GM19099 (cell line): ENCODE data around the gene MTCL3.

Experiments
- POLR2A ChIP-seq: IDR thresholded peaks from 3 replicates; pipeline ENCODE4 v1.6.1; 2011; ENCODE audit warnings: low read depth; ENCODE audit not compliant: insufficient read length; ENCODE audit errors: extremely low read depth

Gene MTCL3

DNA sequence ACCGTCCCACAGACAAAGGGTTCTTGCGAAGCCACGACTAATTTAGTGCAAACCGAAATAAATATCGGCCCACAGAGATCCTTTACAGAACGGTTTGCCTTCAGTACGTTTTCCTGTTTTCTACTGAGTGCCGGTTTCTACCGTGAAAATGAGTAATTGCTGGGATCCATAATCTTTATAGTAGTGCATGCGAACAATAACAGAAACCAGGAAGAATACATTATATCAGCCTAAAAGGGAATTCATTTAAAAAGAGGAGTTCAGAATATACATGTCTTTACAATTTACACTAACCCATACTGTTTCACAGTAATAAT is 292 bp upstream of the MTCL3 start:
- no peak for TF ChIP-seq POLR2A

DNA sequence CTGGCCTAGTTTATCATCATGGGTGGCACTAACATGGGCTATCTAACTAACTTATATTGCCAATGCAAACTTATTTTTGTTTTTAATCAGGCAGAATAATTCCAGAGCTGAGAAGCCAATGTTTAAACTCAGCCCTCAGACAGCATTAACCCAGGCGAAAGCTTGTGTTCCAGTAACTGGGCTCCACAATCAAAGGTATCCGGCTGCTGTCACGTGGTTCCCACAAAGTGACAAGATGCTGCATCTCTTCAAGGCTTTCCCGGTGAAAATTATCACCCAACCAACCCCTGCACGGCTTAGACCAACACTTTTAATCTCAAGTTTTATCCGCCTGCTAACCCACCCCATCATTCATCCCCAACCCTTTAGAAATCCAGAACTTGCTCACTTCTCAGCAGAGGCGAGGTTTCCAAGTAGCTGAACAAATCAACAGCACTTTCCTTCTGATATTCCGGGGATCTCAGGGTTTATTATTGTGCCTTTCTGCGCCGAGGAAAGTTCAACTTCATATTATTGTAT is 885 bp downstream of the MTCL3 start:
- no peak for TF ChIP-seq POLR2A

DNA sequence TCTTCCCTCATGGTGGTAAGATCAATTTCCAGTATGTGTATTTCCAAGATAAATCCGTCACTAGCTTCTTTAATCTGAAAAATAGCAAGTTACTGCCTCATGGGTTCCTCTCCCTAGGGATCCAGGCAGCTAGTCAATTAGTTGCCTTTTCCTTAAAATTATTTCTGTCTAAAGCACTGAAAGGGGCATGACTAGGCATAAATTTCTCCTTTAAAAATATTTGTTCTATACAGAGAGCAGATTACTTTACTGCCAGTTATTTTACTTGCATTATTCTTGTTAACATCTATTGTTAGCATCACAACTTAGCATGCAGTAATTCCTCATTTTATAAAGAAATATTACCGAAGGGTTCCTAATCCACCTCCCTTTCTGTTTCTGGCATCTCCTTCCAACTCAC is 1.4 kb downstream of the MTCL3 start:
- no peak for TF ChIP-seq POLR2A

DNA sequence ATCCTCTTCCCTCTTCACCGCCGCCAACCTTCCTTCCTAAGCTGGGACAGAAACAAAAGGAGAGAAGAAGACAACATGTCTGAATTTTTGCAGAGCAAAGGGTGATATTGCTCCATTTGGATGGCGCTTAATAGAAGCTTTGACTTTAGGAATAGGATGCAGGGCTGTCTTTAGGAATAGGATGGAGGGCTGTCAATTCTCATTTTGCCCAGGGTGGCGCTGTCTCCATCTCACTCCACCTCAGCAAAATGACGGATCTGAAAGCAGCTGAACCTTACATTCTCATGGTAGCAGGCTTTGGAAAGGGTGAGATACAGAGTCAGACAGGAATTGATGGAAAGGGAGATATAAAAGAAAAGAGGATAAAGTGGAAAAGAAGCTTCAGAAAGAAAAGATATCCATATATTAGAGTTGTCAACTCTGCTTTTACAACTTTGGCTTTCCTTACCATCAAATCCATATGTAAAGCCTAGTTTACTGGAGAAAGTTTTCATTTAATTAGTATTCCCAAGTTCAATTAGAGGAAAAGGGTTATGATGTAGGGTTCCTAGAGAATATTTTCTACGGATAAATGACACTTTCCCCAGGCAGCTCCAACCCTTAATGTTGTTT is 2.4 kb downstream of the MTCL3 start:
- no peak for TF ChIP-seq POLR2A

DNA sequence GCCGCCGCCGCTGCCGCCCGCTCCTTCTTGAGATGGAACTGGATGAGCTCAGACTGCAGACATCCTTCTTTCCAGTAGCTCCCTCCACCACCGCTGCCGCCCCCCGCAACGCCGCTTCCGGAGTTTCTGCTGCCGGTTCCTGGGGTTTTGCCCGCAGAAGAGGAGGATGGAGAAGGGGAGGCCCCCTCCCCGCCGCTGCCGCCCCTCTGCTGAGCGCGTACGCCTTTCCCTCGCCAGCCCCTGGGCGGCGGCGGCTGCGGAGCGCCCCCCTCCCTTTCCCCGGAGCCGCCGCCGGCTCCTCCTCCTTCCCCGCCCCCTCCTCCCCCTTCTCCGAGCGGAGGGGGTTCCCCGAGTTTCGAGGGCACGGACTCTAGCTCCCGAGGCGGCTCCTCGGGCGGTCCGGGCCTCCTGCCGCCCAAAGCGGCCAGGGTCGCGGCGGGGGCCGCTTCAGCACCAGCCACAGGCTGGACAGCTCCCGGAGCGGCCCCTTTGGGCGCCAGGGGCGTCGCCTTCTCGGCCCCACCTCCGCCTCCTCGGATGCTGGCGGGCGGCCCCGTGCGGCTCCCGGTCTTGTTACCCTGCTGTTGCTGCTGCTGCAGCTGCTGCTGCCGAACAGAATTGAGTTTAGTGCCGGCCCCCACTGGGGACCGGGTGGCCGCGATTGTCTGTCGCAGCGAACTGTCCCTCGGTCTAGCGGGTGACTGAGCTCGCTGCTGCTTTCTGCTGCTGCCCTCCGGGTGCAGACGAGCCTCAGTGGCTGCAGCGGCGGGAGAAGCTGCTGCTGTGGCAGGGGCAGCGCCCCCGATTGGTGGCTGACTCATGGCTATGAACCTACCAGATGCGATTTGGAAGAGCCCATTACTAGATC is 3.1 kb downstream of the MTCL3 start:
- no peak for TF ChIP-seq POLR2A

DNA sequence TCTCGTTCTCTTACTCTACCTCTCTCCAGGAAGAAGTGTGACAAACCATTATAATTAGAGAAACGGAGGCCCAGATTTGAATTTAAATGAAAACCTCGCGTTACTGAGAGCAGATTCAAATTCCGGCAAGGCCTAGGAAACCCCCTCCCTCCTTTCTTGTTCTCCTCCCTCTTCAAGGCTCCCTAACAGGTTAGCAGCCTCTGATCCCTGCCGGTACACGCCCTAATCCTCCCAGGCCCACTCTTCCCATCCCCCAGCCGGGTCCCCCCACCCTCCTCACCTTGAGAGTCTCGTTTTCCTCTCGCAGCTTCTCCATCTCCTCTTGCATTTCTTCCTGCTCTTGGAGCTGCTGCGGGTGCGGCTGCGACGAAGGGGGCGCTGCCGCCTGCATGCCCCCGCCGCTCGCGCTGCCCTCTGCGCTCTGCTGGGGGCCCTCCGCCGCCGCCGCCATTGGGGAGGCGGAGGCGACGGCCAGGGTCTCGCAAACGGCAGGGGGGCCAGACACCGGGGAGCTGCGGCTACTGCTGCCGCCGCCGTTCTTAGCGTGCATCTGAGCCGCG is 3.8 kb downstream of the MTCL3 start:
- TF ChIP-seq POLR2A = no peak

DNA sequence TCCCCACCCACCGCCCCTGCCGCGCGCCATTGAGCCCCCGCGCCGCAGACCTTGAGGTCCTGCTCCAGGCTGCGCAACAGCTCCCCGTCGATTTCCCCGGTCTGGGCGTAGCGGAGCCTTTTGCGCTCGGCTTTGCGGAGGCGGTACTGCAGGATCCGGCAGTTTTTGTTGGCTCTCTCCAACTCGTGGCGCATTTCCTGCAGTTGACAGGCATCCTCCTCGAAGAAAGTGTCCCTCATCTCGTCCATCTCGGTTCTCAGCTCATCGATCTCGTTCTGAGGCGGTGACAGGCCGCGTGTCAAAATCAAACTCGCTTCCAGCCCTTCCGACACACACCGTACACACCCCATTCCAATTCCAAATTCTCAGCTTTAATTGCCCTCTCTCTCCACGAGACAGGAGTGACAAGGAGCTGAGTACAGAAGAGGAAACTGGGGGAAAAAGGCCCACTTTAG is 4.3 kb downstream of the MTCL3 start:
- no peak for TF ChIP-seq POLR2A

DNA sequence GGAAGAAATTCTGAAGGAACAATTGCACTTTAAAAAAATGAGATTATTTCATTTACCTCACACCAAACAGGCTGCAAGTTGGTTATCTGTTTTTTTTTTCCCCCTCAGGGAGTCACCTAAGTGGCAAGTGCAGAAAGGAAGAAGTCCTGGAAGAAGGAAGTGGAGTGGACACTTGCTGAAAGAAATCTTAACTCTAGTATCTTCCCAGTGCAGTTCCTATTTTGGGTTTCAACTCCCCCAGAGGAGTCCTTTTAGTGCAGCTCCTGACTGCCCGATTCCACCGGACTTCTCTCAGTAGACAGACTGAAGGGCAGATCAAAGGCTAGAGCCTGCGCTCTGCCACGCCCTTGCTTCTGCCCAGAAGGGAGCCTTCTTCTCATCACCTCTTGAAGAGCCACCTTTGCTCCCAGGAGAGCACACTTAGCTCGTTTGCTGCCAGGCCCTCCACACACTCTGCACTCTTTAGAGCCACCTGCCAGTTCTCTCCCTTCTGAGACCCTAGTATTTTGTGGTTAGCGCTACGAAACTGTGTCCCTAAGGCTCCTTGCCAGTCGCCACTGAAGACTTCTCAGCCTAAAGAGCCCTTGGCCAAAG is 4.9 kb downstream of the MTCL3 start:
- TF ChIP-seq POLR2A = no peak

DNA sequence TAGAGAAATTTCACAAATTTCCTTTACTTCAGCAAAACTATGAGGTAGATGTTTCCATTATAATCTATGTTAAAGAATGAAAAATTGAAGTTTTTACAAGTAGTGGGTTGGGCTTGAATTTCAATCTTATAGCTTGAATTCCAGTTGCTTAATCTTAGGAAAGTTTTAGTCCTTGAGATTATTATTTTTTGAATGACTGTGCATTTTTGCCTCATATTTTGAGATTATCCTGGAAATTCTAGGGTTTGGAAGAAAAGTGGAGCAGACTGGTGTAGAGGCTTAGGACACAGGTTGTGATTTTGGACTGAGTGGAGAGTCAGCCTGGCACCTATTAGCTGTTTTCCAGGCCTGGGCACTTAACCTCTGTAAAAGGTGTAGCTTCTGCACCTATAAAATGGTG is 5.7 kb downstream of the MTCL3 start:
- TF ChIP-seq POLR2A = no peak

DNA sequence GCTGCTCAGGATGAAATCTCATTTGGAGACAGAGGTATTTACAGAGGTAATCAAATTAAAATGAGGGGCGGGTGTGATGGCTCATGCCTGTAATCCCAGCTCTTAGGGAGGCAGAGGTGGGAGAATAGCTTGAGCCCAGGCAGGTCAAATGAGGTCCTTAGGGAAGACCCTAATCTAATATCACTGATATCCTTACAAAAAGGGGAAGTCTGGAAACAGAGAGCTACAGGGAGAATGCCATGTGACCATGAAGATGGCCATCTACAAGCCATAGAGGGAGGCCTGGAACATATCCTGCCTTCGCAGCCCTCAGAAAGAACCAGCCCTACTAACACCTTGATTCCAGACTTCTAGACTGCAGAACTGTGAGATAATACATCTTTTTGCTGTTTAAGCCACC is 8.3 kb downstream of the MTCL3 start:
- no peak for TF ChIP-seq POLR2A

DNA sequence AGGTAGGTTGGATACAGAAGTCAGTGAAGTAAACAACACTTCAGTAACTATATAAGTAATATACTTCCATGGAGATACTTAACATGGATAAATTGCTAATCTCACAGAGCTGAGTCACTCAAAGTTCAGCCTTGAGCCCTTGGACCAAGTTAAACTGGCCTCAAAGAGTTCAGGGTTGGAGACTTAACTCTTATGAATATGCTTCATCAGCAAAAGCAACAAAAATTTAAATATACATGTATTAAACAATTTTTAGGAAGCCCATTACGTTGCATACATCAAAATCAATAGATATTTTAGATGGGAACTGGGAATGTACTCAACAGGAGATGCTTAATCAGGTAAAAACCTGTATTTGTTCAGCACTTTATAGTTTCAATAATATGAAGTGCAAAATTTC is 12.2 kb downstream of the MTCL3 start:
- TF ChIP-seq POLR2A = no peak

DNA sequence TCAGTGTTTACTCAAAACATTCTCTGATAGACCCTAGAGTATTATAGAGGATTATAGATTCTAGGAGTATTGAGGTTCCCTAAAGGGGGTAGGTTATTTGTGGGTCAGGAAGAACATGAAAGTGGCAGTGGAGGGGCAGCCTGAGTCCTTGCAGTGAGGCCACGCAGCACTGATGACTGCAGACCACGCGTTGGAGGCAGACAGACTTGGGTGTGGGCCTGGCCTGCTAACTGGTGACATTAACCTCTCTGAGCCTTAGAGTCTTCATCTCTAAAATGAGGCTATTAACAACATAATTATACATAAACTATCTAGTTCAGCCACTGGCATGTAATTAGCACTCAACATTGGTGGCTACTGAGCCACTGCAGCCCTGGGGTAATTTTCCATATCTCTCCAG is 16.1 kb downstream of the MTCL3 start:
- no peak for TF ChIP-seq POLR2A

DNA sequence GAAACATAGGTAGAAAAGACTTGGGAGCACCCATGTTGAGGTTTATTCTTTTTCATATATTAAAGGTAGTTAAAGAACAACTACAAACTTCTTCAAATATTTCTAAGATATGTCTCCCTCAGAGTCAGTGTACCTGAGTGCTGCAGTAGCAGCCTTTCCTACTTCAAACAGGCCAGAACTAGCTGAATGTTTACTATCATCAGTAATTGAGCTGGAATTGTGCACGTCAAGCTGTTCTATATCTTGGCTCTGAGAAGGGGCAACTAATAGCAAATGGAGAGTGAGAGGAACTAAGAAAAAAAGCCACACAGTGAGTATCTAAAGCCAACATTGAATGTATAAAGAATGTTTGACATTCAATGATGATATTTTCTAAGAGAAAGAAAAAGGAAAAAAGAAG is 21.7 kb downstream of the MTCL3 start:
- TF ChIP-seq POLR2A = no peak

DNA sequence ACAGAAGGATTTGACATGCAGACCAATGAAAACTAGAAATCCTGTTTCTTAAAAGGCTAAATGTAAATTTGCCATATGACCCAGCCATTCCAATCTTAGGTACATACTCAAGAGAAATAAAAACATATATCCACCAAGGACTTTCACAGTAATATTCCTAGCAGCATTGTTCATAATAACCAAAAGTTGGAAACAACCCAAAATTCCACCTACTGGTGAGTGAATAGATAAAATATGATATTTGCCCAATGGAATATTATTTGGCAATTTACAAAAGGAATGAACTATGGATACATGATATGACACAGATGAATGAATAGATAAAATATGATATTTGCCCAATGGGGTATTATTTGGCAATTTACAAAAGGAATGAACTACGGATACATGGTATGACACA is 22.7 kb downstream of the MTCL3 start:
- no peak for TF ChIP-seq POLR2A

DNA sequence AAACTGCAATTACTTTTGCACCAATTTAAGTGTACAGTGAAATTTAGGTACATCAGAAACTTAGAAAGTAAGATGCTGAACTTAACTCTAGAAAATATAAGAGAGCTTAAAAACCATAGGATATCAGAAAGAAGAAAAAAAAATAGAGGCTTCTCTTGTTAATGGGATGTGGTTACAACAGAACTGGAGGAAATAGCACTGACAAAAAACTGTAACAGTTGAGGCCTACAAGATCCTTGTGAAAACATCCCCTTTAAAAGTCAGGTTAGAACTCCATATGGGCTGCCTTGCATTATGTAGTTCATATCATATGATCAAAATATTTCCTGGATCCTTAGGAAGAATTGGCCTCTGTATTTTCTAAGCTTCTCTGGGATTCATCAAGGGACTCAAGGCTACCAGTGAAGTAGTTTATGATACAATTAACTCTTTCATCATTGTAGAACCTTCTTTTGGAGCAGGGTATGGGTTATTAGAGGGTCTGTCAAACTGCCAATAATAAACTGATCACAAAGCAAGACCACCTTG is 24.8 kb downstream of the MTCL3 start:
- TF ChIP-seq POLR2A = no peak
